GM10266 (cell line): Measurements from ENCODE around the gene SNX20.

Source experiments
- DNase-seq: peaks from one replicate; pipeline ENCODE4 v3.0.0; 2012; ENCODE audit errors: extremely low spot score
- TF ChIP-seq, protein P1 (sequence below): IDR thresholded peaks from 2 replicates; pipeline ENCODE4 v1.5.1; 2012; ENCODE audit warnings: mild to moderate bottlenecking, low read depth; ENCODE audit not compliant: control insufficient read depth, insufficient read depth; ENCODE audit errors: missing control alignments

Gene SNX20, protein sequence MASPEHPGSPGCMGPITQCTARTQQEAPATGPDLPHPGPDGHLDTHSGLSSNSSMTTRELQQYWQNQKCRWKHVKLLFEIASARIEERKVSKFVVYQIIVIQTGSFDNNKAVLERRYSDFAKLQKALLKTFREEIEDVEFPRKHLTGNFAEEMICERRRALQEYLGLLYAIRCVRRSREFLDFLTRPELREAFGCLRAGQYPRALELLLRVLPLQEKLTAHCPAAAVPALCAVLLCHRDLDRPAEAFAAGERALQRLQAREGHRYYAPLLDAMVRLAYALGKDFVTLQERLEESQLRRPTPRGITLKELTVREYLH

DNA sequence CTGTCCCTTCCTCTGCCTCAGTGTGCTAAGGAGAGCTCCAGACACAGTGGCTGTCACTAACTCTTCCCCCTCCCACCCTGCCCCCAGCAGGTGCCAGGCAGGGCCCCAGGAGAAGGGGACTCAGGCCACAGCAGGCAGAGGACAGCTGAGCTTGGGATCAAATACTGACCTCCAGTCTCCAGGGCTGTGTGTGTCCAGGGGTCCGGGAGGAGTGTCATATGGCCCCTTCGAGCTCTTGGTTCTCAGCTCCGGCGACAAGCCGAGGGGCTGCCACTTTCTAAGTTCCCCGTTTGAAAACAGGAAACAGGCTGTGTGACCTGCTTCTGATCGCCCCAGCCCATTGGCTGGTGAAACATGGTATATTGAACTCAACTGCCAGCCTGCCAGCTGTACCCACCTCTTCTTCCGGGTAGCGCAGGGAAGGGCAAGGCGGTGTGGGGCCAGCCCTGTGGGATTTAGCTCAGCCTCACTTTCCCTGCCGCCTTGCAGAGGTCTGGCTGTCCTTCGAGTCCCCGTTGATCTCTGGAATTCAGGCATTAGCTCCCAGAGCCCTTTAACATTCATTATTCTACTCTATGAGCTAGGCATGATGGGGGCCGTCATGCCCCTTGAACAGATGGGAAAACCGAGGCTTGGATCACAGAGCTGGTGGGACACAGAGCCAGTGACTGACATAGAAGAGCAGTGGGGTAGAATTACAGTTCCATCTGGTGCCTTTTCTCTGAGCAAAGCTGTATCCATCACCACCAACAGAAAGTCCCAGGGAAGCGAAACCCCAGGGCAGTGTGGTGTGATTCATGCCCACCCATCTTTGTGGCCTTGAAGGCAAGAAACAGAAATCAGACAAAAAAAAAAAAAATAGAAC, at the start of gene SNX20:
SNX20 (minus strand) TSS at position 292 of the 865 bp plus-strand sequence. CDS start 3,786 bp downstream, outside the sequence.
- TF ChIP-seq, protein P1, sequence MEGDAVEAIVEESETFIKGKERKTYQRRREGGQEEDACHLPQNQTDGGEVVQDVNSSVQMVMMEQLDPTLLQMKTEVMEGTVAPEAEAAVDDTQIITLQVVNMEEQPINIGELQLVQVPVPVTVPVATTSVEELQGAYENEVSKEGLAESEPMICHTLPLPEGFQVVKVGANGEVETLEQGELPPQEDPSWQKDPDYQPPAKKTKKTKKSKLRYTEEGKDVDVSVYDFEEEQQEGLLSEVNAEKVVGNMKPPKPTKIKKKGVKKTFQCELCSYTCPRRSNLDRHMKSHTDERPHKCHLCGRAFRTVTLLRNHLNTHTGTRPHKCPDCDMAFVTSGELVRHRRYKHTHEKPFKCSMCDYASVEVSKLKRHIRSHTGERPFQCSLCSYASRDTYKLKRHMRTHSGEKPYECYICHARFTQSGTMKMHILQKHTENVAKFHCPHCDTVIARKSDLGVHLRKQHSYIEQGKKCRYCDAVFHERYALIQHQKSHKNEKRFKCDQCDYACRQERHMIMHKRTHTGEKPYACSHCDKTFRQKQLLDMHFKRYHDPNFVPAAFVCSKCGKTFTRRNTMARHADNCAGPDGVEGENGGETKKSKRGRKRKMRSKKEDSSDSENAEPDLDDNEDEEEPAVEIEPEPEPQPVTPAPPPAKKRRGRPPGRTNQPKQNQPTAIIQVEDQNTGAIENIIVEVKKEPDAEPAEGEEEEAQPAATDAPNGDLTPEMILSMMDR = no peak
- DNase-seq = peak; percentile 69

DNA sequence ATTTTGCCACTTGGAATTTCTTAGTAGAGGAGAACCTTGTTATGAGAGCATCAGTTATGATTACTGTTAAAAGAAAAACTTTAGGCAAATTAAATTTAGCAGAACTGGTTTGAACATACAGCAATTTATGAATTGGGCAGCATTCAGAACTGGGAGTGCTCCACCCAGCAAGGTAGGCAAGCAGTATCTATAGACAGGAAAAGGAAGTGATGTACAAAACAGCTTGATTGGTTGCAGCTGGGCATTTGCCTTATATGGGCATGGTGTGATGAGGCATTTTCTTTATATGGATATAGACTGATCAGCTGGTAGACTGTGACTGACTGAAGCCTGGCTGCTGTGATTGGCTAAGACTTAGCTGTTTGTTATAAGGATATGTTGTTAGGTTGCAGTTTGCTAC, 43.2 kb upstream of the SNX20 start:
- no peak for DNase-seq
- TF ChIP-seq, protein P1 = no peak

DNA sequence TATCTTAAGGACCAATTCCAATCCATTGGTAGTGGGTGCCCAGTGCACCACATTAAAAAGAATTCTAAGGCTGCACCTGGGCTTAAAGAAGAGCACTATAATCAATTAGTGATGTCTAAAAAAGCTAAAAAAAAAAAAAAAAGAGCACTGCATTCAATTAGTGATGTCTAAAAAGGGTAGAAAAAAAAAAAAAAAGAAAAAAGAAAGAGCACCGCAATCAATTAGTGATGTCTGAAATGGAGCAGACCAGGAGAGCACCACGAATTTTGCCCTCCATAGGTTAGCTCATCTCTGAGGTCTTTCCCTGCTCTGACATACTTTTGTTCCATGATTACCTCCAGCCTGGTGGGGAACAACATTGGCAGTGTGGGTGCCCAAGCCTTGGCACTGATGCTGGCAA, 41.8 kb upstream of the SNX20 start:
- TF ChIP-seq, protein P1 = no peak
- no peak for DNase-seq

DNA sequence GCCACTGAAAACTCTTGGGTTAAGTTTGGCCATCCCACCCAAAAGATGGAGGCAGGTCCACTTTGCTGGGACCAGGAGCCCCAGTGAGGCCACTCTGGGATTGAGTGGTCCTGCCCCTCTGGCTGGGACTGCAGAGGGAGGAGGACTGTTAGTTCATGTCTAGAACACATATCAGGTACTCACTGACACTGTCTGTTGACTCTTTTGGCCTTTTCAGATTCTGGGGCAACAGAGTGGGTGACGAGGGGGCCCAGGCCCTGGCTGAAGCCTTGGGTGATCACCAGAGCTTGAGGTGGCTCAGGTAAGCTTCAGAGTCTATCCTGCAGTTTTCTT, 41.3 kb upstream of the SNX20 start:
- TF ChIP-seq, protein P1 = no peak
- no peak for DNase-seq

DNA sequence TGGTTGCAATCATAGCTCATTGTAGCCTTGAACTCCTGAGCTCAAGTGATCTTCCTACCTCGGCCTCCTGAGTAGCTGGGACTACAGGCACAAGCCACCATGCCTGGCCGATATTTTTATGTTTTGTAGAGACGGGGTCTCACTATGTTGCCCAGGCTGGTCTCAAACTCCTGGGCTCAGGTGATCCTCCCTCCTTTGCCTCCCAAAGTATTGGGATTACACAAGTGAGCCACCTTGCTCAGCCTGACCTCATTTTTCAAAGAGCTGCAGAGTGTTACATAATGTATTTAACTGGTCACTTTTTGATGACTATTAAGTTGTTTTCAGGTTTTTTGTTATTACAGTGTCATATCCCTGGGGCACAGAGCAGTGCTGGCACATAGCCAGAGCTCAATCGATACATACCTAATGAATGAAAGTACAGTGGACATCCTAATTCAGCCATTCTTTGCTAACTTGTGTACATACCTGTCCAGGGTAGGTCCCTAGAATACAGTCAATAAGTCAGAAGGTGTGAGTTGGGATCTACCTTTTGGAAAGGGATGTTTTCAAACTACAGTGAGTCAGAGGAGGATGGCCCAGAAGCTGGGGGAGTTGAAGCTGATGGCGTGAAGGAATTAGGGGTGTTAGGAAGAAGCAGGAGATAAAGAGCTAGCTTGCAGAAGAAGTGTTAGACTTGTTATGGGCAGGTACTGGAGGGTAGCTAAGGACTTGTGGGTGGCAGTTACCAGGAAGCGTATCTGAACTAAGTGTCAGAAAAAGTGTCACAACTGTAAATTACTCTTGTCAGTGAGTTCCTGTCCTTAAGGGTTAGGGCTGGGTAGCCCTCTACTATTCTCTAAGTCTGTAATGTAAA, 40.7 kb upstream of the SNX20 start:
- DNase-seq = no peak
- TF ChIP-seq, protein P1 = no peak

DNA sequence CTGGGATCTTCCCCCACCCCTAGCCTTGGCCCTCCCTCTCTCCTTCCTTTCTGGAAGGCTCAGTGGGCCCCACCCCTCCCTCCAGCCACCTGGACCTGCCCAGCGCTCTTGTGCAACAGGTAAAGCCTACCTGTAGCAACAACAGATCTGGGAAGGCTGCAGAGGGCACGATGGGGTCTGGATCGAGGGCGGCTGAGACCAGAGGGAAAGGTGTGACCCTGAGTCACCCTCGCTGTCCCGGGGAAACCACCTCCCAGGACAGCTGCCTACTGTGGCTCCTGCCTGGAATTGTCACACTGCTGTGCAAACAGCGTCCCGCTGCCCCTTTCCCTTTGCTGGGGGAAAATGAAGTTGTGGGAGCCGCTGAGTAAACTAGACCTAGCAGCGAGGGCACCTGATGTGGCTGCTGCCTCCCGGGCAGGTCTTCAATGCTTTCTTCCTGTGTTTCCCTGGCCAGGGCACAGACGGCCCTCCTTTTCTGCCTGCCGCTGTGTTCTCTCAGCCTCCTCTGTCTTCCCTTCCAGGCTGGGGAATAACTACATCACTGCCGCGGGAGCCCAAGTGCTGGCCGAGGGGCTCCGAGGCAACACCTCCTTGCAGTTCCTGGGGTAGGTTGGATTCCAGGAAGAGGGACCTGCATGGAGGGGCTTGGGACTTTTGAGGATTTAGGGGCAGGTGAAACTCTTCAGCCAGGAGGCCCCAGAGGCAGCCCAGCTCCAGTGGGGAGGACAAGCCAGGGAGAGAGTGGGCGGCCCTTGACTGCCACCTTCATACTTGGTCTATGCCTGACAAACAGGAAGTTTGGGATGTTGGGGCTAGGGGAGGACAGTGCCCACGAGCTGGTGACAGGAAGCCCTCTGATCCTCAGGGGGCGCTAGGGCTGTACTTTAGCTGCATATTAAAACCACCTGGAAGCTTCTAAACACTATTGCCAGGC, 38.6 kb upstream of the SNX20 start:
- no peak for DNase-seq
- TF ChIP-seq, protein P1 = no peak
